GM19467 (cell line): ENCODE results near the gene ST8SIA5.

Experiments used
- ATAC-seq: cut with Tn5 transposase; IDR thresholded peaks from one replicate; pipeline ENCODE4 v1.9.1; 2021; ENCODE audit warnings: mild to moderate bottlenecking, moderate library complexity; ENCODE audit not compliant: unreplicated experiment

The ST8SIA5 gene

GRCh38 chr18:46712406-46712805 is 44.4 kb downstream of the ST8SIA5 start:
- no peak for ATAC-seq

GRCh38 chr18:46711444-46711863 is 45.4 kb downstream of the ST8SIA5 start:
- ATAC-seq = no peak

GRCh38 chr18:46706968-46707367 is 49.9 kb downstream of the ST8SIA5 start:
- ATAC-seq = no peak

- ATAC-seq = no peak
Measured at GRCh38 chr18:46705521-46705920, 51.3 kb downstream of the ST8SIA5 start.

- ATAC-seq = no peak
Measured at GRCh38 chr18:46704816-46705215, 52.0 kb downstream of the ST8SIA5 start.

- no peak for ATAC-seq
Measured at GRCh38 chr18:46704189-46704588, 52.7 kb downstream of the ST8SIA5 start.

- ATAC-seq = no peak
Measured at GRCh38 chr18:46702471-46702870, 54.4 kb downstream of the ST8SIA5 start.

GRCh38 chr18:46700066-46700824 is 56.6 kb downstream of the ST8SIA5 start:
- no peak for ATAC-seq

GRCh38 chr18:46696702-46697101 is 60.2 kb downstream of the ST8SIA5 start:
- no peak for ATAC-seq

GRCh38 chr18:46696268-46696667 is 60.6 kb downstream of the ST8SIA5 start:
- ATAC-seq = no peak

- no peak for ATAC-seq
Measured at GRCh38 chr18:46693996-46694395, 62.9 kb downstream of the ST8SIA5 start.

- no peak for ATAC-seq
Measured at GRCh38 chr18:46688853-46689525, 67.9 kb downstream of the ST8SIA5 start.

- no peak for ATAC-seq
Measured at GRCh38 chr18:46686186-46686585, 70.7 kb downstream of the ST8SIA5 start.

- ATAC-seq = no peak
Measured at GRCh38 chr18:46683252-46683651, 73.6 kb downstream of the ST8SIA5 start.

- ATAC-seq = no peak
Measured at GRCh38 chr18:46680784-46681695, 75.8 kb downstream of the ST8SIA5 start.

GRCh38 chr18:46679846-46680598 is 76.8 kb downstream of the ST8SIA5 start:
- no peak for ATAC-seq

- no peak for ATAC-seq
Measured at GRCh38 chr18:46678785-46679399, 78.0 kb downstream of the ST8SIA5 start.

GRCh38 chr18:46678041-46678440 is 78.8 kb downstream of the ST8SIA5 start:
- ATAC-seq = no peak

GRCh38 chr18:46677611-46678010 is 79.2 kb downstream of the ST8SIA5 start:
- no peak for ATAC-seq

GRCh38 chr18:46676182-46676835 is 80.5 kb downstream of the ST8SIA5 start:
- ATAC-seq = no peak
